ENCODE measurements around the gene HMGXB3.
"Not testable (repeated sequence)": the region's sequence is repeated elsewhere in the genome, so short reads cannot be mapped to it uniquely, and the experiment has no call there.

HMGXB3 gene

GRCh38 chr5:150021491-150022157 is 21.1 kb downstream of the HMGXB3 start:
- no peak for DNase-seq (ENCODE audit: low spot score)

- peak; percentile 35 for DNase-seq (ENCODE audit: low spot score)
These were observed 21.6 kb downstream of the HMGXB3 start for GRCh38 chr5:150022158-150022531.

GRCh38 chr5:150022681-150023080 is 22.1 kb downstream of the HMGXB3 start:
- no peak for DNase-seq (ENCODE audit: low spot score)

GRCh38 chr5:150023136-150023535 is 22.6 kb downstream of the HMGXB3 start:
- DNase-seq (ENCODE audit: low spot score): no peak

- no peak for DNase-seq (ENCODE audit: low spot score)
These were observed 23.9 kb downstream of the HMGXB3 start for GRCh38 chr5:150024346-150024984.

GRCh38 chr5:150026682-150027172 is 26.2 kb downstream of the HMGXB3 start:
- DNase-seq (ENCODE audit: low spot score): no peak

GRCh38 chr5:150028047-150028446 is 27.5 kb downstream of the HMGXB3 start:
- DNase-seq (ENCODE audit: low spot score): not testable (repeated sequence)

- no peak for DNase-seq (ENCODE audit: low spot score)
These were observed 32.8 kb downstream of the HMGXB3 start for GRCh38 chr5:150033334-150033733.

- no peak for DNase-seq (ENCODE audit: low spot score)
These were observed 34.1 kb downstream of the HMGXB3 start for GRCh38 chr5:150034662-150035061.

- no peak for DNase-seq (ENCODE audit: low spot score)
These were observed 34.8 kb downstream of the HMGXB3 start for GRCh38 chr5:150035139-150035895.

- no peak for DNase-seq (ENCODE audit: low spot score)
These were observed 36.0 kb downstream of the HMGXB3 start for GRCh38 chr5:150036513-150036912.

- no peak for DNase-seq (ENCODE audit: low spot score)
These were observed 38.0 kb downstream of the HMGXB3 start for GRCh38 chr5:150038547-150038946.

GRCh38 chr5:150042459-150042858 is 41.9 kb downstream of the HMGXB3 start:
- DNase-seq (ENCODE audit: low spot score): no peak

- no peak for DNase-seq (ENCODE audit: low spot score)
These were observed 43.3 kb downstream of the HMGXB3 start for GRCh38 chr5:150043657-150044328.

- no peak for DNase-seq (ENCODE audit: low spot score)
These were observed 43.8 kb downstream of the HMGXB3 start for GRCh38 chr5:150044329-150044681.

- no peak for DNase-seq (ENCODE audit: low spot score)
These were observed 44.2 kb downstream of the HMGXB3 start for GRCh38 chr5:150044712-150045111.

- no peak for DNase-seq (ENCODE audit: low spot score)
These were observed 45.0 kb downstream of the HMGXB3 start for GRCh38 chr5:150045549-150045948.

GRCh38 chr5:150046031-150046430 is 45.5 kb downstream of the HMGXB3 start:
- DNase-seq (ENCODE audit: low spot score): no peak

- not testable (repeated sequence) for DNase-seq (ENCODE audit: low spot score)
These were observed 49.8 kb downstream of the HMGXB3 start for GRCh38 chr5:150050172-150050811.

GRCh38 chr5:150051657-150052195 is 51.2 kb downstream of the HMGXB3 start:
- DNase-seq (ENCODE audit: low spot score): no peak

GRCh38 chr5:150052226-150052955 is 51.9 kb downstream of the HMGXB3 start:
- no peak for DNase-seq (ENCODE audit: low spot score)

Measured in pons (tissue), 1 donor.